RWPE2 (cell line): ENCODE results near the gene SPPL3.

Experiments
- ATAC-seq: fragments of 200-7000 bp; cut with Tn5 transposase; 3 replicates; pipeline ENCODE4 v1.9.1; 2021; ENCODE audit warnings: low read depth
- DNase-seq: peaks from one replicate; pipeline ENCODE4 v3.0.0-alpha.2; 2020; ENCODE audit warnings: low spot score
- H3K27ac ChIP-seq: fragments of 450-650 bp; 2 replicates; pipeline ENCODE4 v1.5.1; 2017; ENCODE audit warnings: mild to moderate bottlenecking; ENCODE audit not compliant: poor library complexity, severe bottlenecking
- H3K27me3 ChIP-seq: fragments of 250-450 bp; sonication (Bioruptor Pico); 2 replicates; pipeline ENCODE4 v1.5.1; 2021; ENCODE audit warnings: mild to moderate bottlenecking, moderate library complexity; ENCODE audit not compliant: insufficient read depth, poor library complexity, severe bottlenecking
- H3K36me3 ChIP-seq: fragments of 250-450 bp; sonication (Bioruptor Pico); 2 replicates; pipeline ENCODE4 v1.5.1; 2020; ENCODE audit warnings: low read depth, mild to moderate bottlenecking, moderate library complexity
- H3K4me1 ChIP-seq: fragments of 250-450 bp; sonication (Bioruptor Pico); 2 replicates; pipeline ENCODE4 v1.5.1; 2021; ENCODE audit warnings: mild to moderate bottlenecking, moderate library complexity; ENCODE audit not compliant: insufficient read depth, poor library complexity, severe bottlenecking
- H3K4me3 ChIP-seq: fragments of 250-450 bp; sonication (Bioruptor Pico); 2 replicates; pipeline ENCODE4 v1.5.1; 2021; ENCODE audit warnings: mild to moderate bottlenecking, moderate library complexity; ENCODE audit not compliant: severe bottlenecking
- H3K9me3 ChIP-seq: fragments of 250-450 bp; sonication (Bioruptor Pico); 2 replicates; pipeline ENCODE4 v1.5.1; 2021; ENCODE audit warnings: mild to moderate bottlenecking, moderate library complexity; ENCODE audit not compliant: severe bottlenecking
- CTCF ChIP-seq: fragments of 450-650 bp; IDR thresholded peaks from one replicate; pipeline ENCODE4 v1.5.1; 2017; ENCODE audit warnings: mild to moderate bottlenecking, moderate library complexity; ENCODE audit not compliant: poor library complexity, severe bottlenecking

Gene SPPL3

GRCh38 chr12:120922279-120922678 lies 18.1 kb upstream of the SPPL3 start:
- Histone ChIP-seq H3K27me3 (no peaks in the 10 kb centered on the region), H3K9me3 (peaks cover 8% of the 10 kb centered on the region), H3K4me1 (peaks cover 15% of the 10 kb centered on the region), H3K4me3 (no peak overlapping the region), H3K36me3 (no peaks in the 10 kb centered on the region), H3K27ac (no peak overlapping the region)
- ATAC-seq (no peak), DNase-seq (no peak)
- TF ChIP-seq CTCF: no peak

GRCh38 chr12:120921637-120922036 lies 17.5 kb upstream of the SPPL3 start:
- no peaks in the 10 kb centered on the region for H3K36me3 ChIP-seq
- DNase-seq: no peak
- H3K4me3 ChIP-seq: no peak overlapping the region
- H3K9me3 ChIP-seq: peaks cover 8% of the 10 kb centered on the region
- peaks cover 15% of the 10 kb centered on the region for H3K4me1 ChIP-seq
- no peak for ATAC-seq
- no peak for TF ChIP-seq CTCF
- H3K27ac ChIP-seq: no peak overlapping the region
- no peaks in the 10 kb centered on the region for H3K27me3 ChIP-seq

GRCh38 chr12:120920178-120920577 lies 16.0 kb upstream of the SPPL3 start:
- Histone ChIP-seq H3K4me1 (peaks cover 4% of the 10 kb centered on the region), H3K27ac (no peak overlapping the region), H3K9me3 (peaks cover 8% of the 10 kb centered on the region), H3K27me3 (no peaks in the 10 kb centered on the region), H3K4me3 (no peak overlapping the region), H3K36me3 (no peaks in the 10 kb centered on the region)
- ATAC-seq: no peak
- no peak for TF ChIP-seq CTCF
- DNase-seq: no peak

GRCh38 chr12:120917748-120918147 lies 13.6 kb upstream of the SPPL3 start:
- ATAC-seq (no peak), DNase-seq (no peak)
- no peak for TF ChIP-seq CTCF
- H3K27ac ChIP-seq: no peak overlapping the region
- peaks cover 8% of the 10 kb centered on the region for H3K9me3 ChIP-seq
- H3K27me3 ChIP-seq: no peaks in the 10 kb centered on the region
- no peaks in the 10 kb centered on the region for H3K4me1 ChIP-seq
- H3K4me3 ChIP-seq: no peak overlapping the region
- no peaks in the 10 kb centered on the region for H3K36me3 ChIP-seq

- Histone ChIP-seq H3K27me3 (no peaks in the 10 kb centered on the region), H3K27ac (no peak overlapping the region), H3K4me3 (no peak overlapping the region), H3K9me3 (peaks cover 8% of the 10 kb centered on the region), H3K4me1 (no peaks in the 10 kb centered on the region), H3K36me3 (no peaks in the 10 kb centered on the region)
- no peak for TF ChIP-seq CTCF
- DNase-seq (no peak), ATAC-seq (no peak)
Measured at GRCh38 chr12:120916561-120916960, 12.4 kb upstream of the SPPL3 start.
